ENCODE results near the gene CAPN12. TPM values are rescaled to one million over a fixed set of nuclear protein-coding genes. Genes with fewer than 3 reads are reported as not detected.

Gene CAPN12
- total and polyA plus RNA-seq, 10 of the 15 experiments (the other 5 are each of a cell fraction or from before 2014, with no cell fraction given): 0.64 to 4.6 (median 2.0) TPM

DNA sequence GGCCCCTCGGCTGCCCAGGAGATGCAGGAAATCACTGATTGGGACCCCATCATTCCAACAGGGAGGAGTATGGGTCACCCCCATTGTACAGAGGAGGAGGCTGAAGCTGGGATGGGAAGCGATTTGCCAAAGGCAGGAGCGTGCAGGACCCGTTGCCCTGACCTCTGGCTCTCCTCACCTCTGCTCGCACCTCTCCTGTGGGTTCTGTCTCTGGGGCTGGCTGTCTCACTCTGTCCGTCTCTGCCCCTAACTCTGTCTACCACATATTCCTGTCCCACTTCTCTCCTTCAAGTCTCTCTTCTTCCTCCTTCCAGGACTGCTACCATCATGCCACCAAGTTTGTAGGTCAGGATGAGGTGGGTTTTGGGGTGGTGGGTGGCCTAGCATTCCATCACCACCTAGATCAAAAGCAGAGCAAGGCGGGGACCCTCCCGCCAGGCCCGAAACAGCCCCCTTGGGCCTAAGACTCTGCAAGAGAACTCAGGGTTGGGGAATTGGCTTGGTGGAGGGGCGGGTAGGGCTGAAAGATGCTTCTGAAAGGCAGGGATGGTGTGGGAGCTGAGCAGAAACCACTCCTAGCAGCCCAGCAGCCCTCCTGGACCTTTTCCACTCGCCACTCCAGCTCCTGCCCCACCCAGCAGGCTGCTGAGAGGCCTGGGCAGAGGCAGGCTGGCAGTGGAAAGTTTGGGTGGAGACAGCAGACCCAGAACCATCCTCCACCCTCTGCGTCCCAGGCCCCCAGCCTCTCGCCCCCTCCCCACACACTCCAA lies 30.1 kb upstream of the CAPN12 start:
- Histone ChIP-seq H3K27me3 (replicated peaks in 1 of 2; ENCODE audit: control insufficient read depth in 2 of 2, insufficient read depth in 2 of 2, low read length in 1 of 2) (no peaks in the 10 kb centered on the region), H3K4me3 (no peak overlapping the region), H2AFZ (ENCODE audit: control insufficient read depth, low read depth, low read length) (no peak overlapping the region), H3K36me3 (ENCODE audit: control insufficient read depth in 2 of 2, insufficient read depth in 2 of 2, low read length in 1 of 2) (no peaks in the 10 kb centered on the region), H3K79me2 (ENCODE audit: control insufficient read depth, insufficient read depth, low read length) (no peaks in the 10 kb centered on the region), H3K9me3 (replicated peaks; ENCODE audit: control insufficient read depth, insufficient read depth, low read length) (no peaks in the 10 kb centered on the region), H3K4me2 (ENCODE audit: control insufficient read depth, insufficient read depth) (no peak overlapping the region), H3K27ac (ENCODE audit: control insufficient read depth, insufficient read depth) (no peak overlapping the region), H4K20me1 (ENCODE audit: control insufficient read depth, insufficient read depth) (no peaks in the 10 kb centered on the region), H3K9ac (ENCODE audit: control insufficient read depth, insufficient read depth, low read length) (no peak overlapping the region), H3K4me1 (ENCODE audit: control insufficient read depth, insufficient read depth, low read length) (no peaks in the 10 kb centered on the region)
- intact Hi-C loops (cut with micrococcal nuclease; ENCODE audit: unreplicated experiment): no loop called here
- in situ Hi-C loops (cut with MboI): no loop called here
- POLR2A ChIA-PET: interaction anchor here (0.6 kb wide), 1 partner anchor 92 kb away, joined by 3 read pairs; no protein-coding TSS in a partner anchor
- DNase-seq (ENCODE audit: low read depth, low spot score) (no peak), FAIRE-seq (no peak), ATAC-seq (no peak)
- RAD21 ChIA-PET (ENCODE audit: unreplicated experiment): no interaction called here
- SMC1A ChIA-PET (ENCODE audit: uncharacterized antibody, unreplicated experiment): interaction anchor here (0.6 kb wide), 1 partner anchor 244 kb away, joined by 3 read pairs; no protein-coding TSS in a partner anchor
- BruUV-seq (replicated peaks): no TSS peak
- 46% methylated on average over 13 of the region's 13 CpGs for WGBS (ENCODE audit: insufficient coverage, insufficient replicate concordance, low lambda C conversion rate, missing lambda C conversion rate)
- CTCF ChIA-PET: no interaction called here
- TF ChIP-seq, protein P1, sequence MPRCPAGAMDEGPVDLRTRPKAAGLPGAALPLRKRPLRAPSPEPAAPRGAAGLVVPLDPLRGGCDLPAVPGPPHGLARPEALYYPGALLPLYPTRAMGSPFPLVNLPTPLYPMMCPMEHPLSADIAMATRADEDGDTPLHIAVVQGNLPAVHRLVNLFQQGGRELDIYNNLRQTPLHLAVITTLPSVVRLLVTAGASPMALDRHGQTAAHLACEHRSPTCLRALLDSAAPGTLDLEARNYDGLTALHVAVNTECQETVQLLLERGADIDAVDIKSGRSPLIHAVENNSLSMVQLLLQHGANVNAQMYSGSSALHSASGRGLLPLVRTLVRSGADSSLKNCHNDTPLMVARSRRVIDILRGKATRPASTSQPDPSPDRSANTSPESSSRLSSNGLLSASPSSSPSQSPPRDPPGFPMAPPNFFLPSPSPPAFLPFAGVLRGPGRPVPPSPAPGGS (IDR thresholded peaks at IDR 0.05; ENCODE audit: borderline replicate concordance, insufficient read depth, low read depth, low read length, poor library complexity, severe bottlenecking): no peak
- TF ChIP-seq KLF5 (IDR thresholded peaks at IDR 0.05; ENCODE audit: partially characterized antibody): no peak
- no peak for TF ChIP-seq RBBP5 (conservative IDR thresholded peaks at IDR 0.05)
- no peak for TF ChIP-seq EZH2 (IDR thresholded peaks at IDR 0.05; ENCODE audit: borderline replicate concordance, control insufficient read depth, low read depth, low read length)
- no peak for TF ChIP-seq ZZZ3 (IDR thresholded peaks at IDR 0.05; ENCODE audit: control insufficient read depth, insufficient read length, low read depth)
- TF ChIP-seq HCFC1 (IDR thresholded peaks at IDR 0.05; ENCODE audit: low read length): no peak
- TF ChIP-seq CHD2 (IDR thresholded peaks at IDR 0.05; ENCODE audit: borderline replicate concordance, low read depth, low read length): no peak
- no peak for TF ChIP-seq SP1 (IDR thresholded peaks at IDR 0.05; ENCODE audit: low read depth, low read length)
- TF ChIP-seq, protein P2, sequence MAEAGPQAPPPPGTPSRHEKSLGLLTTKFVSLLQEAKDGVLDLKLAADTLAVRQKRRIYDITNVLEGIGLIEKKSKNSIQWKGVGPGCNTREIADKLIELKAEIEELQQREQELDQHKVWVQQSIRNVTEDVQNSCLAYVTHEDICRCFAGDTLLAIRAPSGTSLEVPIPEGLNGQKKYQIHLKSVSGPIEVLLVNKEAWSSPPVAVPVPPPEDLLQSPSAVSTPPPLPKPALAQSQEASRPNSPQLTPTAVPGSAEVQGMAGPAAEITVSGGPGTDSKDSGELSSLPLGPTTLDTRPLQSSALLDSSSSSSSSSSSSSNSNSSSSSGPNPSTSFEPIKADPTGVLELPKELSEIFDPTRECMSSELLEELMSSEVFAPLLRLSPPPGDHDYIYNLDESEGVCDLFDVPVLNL (IDR thresholded peaks at IDR 0.05; ENCODE audit: low read depth, low read length): no peak
- TF ChIP-seq, protein P3, sequence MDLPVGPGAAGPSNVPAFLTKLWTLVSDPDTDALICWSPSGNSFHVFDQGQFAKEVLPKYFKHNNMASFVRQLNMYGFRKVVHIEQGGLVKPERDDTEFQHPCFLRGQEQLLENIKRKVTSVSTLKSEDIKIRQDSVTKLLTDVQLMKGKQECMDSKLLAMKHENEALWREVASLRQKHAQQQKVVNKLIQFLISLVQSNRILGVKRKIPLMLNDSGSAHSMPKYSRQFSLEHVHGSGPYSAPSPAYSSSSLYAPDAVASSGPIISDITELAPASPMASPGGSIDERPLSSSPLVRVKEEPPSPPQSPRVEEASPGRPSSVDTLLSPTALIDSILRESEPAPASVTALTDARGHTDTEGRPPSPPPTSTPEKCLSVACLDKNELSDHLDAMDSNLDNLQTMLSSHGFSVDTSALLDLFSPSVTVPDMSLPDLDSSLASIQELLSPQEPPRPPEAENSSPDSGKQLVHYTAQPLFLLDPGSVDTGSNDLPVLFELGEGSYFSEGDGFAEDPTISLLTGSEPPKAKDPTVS (IDR thresholded peaks at IDR 0.05; ENCODE audit: low read depth, low read length): no peak
- no peak for TF ChIP-seq ATF7 (IDR thresholded peaks at IDR 0.05; ENCODE audit: low read depth)
- no peak for TF ChIP-seq MYC (IDR thresholded peaks at IDR 0.05; ENCODE audit: insufficient read depth, insufficient read length, insufficient replicate concordance, low read length, severe bottlenecking)
- TF ChIP-seq TCF3 (IDR thresholded peaks at IDR 0.05; ENCODE audit: borderline replicate concordance, insufficient read depth, low read depth, low read length): no peak
- TF ChIP-seq ZSCAN29 (IDR thresholded peaks at IDR 0.05): no peak
- no peak for TF ChIP-seq NR2F1 (conservative IDR thresholded peaks at IDR 0.05)
- no peak for TF ChIP-seq POU2F2 (IDR thresholded peaks at IDR 0.05; ENCODE audit: borderline replicate concordance, low read depth, low read length)
- TF ChIP-seq, protein P4, sequence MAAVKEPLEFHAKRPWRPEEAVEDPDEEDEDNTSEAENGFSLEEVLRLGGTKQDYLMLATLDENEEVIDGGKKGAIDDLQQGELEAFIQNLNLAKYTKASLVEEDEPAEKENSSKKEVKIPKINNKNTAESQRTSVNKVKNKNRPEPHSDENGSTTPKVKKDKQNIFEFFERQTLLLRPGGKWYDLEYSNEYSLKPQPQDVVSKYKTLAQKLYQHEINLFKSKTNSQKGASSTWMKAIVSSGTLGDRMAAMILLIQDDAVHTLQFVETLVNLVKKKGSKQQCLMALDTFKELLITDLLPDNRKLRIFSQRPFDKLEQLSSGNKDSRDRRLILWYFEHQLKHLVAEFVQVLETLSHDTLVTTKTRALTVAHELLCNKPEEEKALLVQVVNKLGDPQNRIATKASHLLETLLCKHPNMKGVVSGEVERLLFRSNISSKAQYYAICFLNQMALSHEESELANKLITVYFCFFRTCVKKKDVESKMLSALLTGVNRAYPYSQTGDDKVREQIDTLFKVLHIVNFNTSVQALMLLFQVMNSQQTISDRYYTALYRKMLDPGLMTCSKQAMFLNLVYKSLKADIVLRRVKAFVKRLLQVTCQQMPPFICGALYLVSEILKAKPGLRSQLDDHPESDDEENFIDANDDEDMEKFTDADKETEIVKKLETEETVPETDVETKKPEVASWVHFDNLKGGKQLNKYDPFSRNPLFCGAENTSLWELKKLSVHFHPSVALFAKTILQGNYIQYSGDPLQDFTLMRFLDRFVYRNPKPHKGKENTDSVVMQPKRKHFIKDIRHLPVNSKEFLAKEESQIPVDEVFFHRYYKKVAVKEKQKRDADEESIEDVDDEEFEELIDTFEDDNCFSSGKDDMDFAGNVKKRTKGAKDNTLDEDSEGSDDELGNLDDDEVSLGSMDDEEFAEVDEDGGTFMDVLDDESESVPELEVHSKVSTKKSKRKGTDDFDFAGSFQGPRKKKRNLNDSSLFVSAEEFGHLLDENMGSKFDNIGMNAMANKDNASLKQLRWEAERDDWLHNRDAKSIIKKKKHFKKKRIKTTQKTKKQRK (IDR thresholded peaks at IDR 0.05; ENCODE audit: low read depth, low read length): no peak

Data from GM12878 (cell line).